CD4-positive, alpha-beta T cell (primary cell): ENCODE results near the gene TSPAN32. TPM values are rescaled to one million over a fixed set of nuclear protein-coding genes. Genes with fewer than 3 reads are reported as not detected.

Experiments
- ATAC-seq: fragments of 200-7000 bp; cut with Tn5 transposase; one replicate; pipeline ENCODE4 v1.10.0; 2022; ENCODE audit warnings: mild to moderate bottlenecking; ENCODE audit not compliant: poor library complexity
- CTCF ChIA-PET: fragments of 350-600 bp; sonication (Branson Sonifier 250); formaldehyde crosslinking; loops from one replicate; lab custom pipeline; 2021; ENCODE audit warnings: antibody characterized with exemption, inconsistent platforms; lab: Charles Lee
- POLR2A ChIA-PET: fragments of 350-600 bp; sonication (Branson Sonifier 250); formaldehyde crosslinking; loops from one replicate; lab custom pipeline; 2021; ENCODE audit warnings: antibody characterized with exemption, inconsistent platforms; lab: Charles Lee
- DNase-seq, 14 experiments: peaks; one replicate each; pipeline ENCODE4 v3.0.0-alpha.2; 2013 to 2020; ENCODE audit warnings: mixed read lengths in 2 of 14
- H3K27ac ChIP-seq, 2 donors: one replicate each; pipeline versions ENCODE4 v1.5.1 to v1.7.0; 2013; ENCODE audit warnings: low read length in 2 of 2, low read depth in 1 of 2, mild to moderate bottlenecking in 1 of 2
- H3K27me3 ChIP-seq, 2 experiments: 1 replicate in 1 of 2; 2 replicates in 1 of 2; pipeline versions ENCODE4 v1.6.1 to v1.7.0; 2013; ENCODE audit warnings: low read length in 2 of 2, control low read depth in 1 of 2, mild to moderate bottlenecking in 1 of 2, moderate library complexity in 1 of 2; ENCODE audit not compliant: insufficient read depth in 2 of 2, control insufficient read depth in 1 of 2
- H3K36me3 ChIP-seq: one replicate; pipeline ENCODE4 v1.6.1; 2013; ENCODE audit warnings: low read length, control low read depth; ENCODE audit not compliant: insufficient read depth
- H3K4me1 ChIP-seq: one replicate; pipeline ENCODE4 v1.6.1; 2013; ENCODE audit warnings: low read length, control low read depth; ENCODE audit not compliant: insufficient read depth
- H3K4me3 ChIP-seq: one replicate; pipeline ENCODE4 v1.5.1; 2013; ENCODE audit warnings: mild to moderate bottlenecking, low read length, moderate library complexity
- H3K9me3 ChIP-seq, 2 experiments: 1 replicate in 1 of 2; 2 replicates in 1 of 2; pipeline versions ENCODE4 v1.6.1 to v1.7.0; 2013; ENCODE audit warnings: low read length in 2 of 2, mild to moderate bottlenecking in 2 of 2, control low read depth in 1 of 2, moderate library complexity in 1 of 2; ENCODE audit not compliant: control insufficient read depth in 1 of 2, insufficient read depth in 1 of 2
- H3K27ac Mint-ChIP-seq: one replicate; pipeline ENCODE4 v1.8.0; 2020; ENCODE audit warnings: mixed read lengths
- H3K27me3 Mint-ChIP-seq: one replicate; pipeline ENCODE4 v1.8.0; 2021; ENCODE audit warnings: mixed read lengths
- H3K36me3 Mint-ChIP-seq: one replicate; pipeline ENCODE4 v1.8.0; 2021; ENCODE audit warnings: low read depth, mixed read lengths
- H3K4me1 Mint-ChIP-seq: one replicate; pipeline ENCODE4 v1.8.0; 2021; ENCODE audit warnings: low read depth, mixed read lengths
- H3K4me3 Mint-ChIP-seq: one replicate; pipeline ENCODE4 v1.8.0; 2020; ENCODE audit warnings: mild to moderate bottlenecking, mixed read lengths
- H3K9me3 Mint-ChIP-seq: one replicate; pipeline ENCODE4 v1.8.0; 2020; ENCODE audit warnings: mixed read lengths
- CTCF ChIP-seq: fragments of 200-600 bp; IDR thresholded peaks from one replicate; pipeline ENCODE4 v1.8.0; 2022; ENCODE audit warnings: antibody characterized with exemption, mild to moderate bottlenecking
- intact Hi-C, 2 experiments: fragments of 100-400 bp; cut with DNase I in 1 of 2; cut with micrococcal nuclease in 1 of 2; formaldehyde crosslinking; loops; one replicate each; pipeline versions ENCODE4 v1.15.1 to v1.9.0; 2023 to 2025; cut with DNase I, micrococcal nuclease
- total RNA-seq, 174 experiments: library from RNA in 2 of 174; stranded (reverse) in 2 of 174; gene quantifications; one replicate each; pipeline ENCODE4 v1.2.3 and lab custom pipeline; 2021 to 2026

TSPAN32 gene
- total RNA-seq, 2 experiments from 2014 or later: 81.8 TPM

DNA sequence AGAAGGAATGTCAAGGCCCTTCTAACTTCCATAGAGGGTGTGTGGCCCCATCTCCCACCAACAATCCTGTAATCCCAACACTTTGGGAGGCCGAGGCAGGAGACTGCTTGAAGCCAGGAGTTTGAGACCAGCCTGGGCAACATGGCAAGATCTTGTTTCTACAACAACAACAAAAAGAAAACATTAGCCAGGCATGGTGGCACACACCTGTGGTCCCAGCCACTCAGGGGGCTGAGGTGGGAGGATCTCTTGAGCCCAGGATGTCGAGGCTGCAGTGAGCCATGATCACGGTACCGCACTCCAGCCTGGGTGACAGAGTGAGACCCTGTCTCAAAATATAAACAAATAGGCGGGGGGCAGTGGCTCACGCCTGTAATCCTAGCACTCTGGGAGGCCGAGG, 16.9 kb downstream of the TSPAN32 start:
- Mint-ChIP-seq H3K9me3 (no peaks in the 10 kb centered on the region), H3K4me3 (no peak overlapping the region), H3K4me1 (peaks cover 6% of the 10 kb centered on the region), H3K36me3 (no peaks in the 10 kb centered on the region), H3K27me3 (no peaks in the 10 kb centered on the region), H3K27ac (no peak overlapping the region)
- peaks cover 2% of the 10 kb centered on the region for H3K36me3 ChIP-seq
- H3K4me1 ChIP-seq: peaks cover 20% of the 10 kb centered on the region
- no peak for TF ChIP-seq CTCF
- ChIA-PET POLR2A (interaction anchor here (1.6 kb wide), 1 partner anchor 17 kb away, joined by 5 read pairs; the partner anchor contains the start of genes C11orf21 and TSPAN32), CTCF (no interaction called here)
- no peak overlapping the region for H3K27ac ChIP-seq
- DNase-seq (no peak), ATAC-seq (no peak)
- intact Hi-C loops: no loop called here
- no peaks in the 10 kb centered on the region for H3K27me3 ChIP-seq
- peaks cover 0 to 15% of the 10 kb centered on the region in 2 experiments for H3K9me3 ChIP-seq
- no peak overlapping the region for H3K4me3 ChIP-seq

DNA sequence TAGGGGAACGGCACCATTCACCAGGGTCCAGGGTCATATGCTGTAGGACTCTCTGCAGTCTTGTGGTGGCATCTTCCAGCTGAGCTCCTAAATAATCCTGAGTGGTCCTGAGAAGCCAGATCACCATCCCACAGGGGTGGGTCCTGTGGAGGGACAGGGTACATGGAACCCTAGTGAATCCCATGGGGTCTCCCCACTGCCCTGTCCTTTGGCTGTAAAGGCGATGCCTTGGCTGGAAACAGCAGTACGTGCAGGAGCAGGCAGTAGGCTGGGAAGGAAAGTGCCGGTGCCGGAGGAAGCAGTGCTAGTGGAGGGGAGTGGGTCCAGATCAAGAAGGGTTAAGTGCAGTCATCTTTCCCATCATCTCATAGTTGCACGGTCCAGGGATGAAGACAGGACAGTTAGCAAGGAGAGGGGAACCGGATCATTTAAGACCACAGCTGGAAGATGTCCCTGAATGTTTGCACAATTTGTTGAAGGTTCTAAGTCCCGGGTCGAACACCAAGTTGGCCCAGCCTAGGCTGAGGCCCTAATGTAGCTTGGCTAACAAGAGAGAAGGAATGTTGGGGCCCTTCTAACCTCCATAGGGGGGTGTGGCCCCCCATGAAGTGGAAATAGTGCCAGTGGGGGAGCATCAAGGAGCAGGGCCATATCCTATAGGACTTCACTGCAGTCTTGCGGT, 18.1 kb downstream of the TSPAN32 start:
- CTCF ChIA-PET: no interaction called here
- peaks cover 2% of the 10 kb centered on the region for H3K36me3 ChIP-seq
- no peak overlapping the region for H3K27ac ChIP-seq
- intact Hi-C loops: no loop called here
- POLR2A ChIA-PET: interaction anchor here (1.2 to 1.3 kb wide), 2 partner anchors 9 to 17 kb away, joined by 4 to 5 read pairs; partner anchors contain the start of gene TSPAN32
- no peaks in the 10 kb centered on the region for H3K27me3 ChIP-seq
- no peaks in the 10 kb centered on the region for H3K27me3 Mint-ChIP-seq
- peaks cover 6% of the 10 kb centered on the region for H3K4me1 Mint-ChIP-seq
- TF ChIP-seq CTCF: no peak
- H3K9me3 ChIP-seq: peaks cover 0 to 15% of the 10 kb centered on the region in 2 experiments
- DNase-seq (no peak), ATAC-seq (no peak)
- H3K4me3 ChIP-seq: no peak overlapping the region
- peaks cover 7% of the 10 kb centered on the region for H3K4me1 ChIP-seq
- no peaks in the 10 kb centered on the region for H3K9me3 Mint-ChIP-seq
- H3K27ac Mint-ChIP-seq: no peak overlapping the region
- no peaks in the 10 kb centered on the region for H3K36me3 Mint-ChIP-seq
- H3K4me3 Mint-ChIP-seq: no peak overlapping the region

DNA sequence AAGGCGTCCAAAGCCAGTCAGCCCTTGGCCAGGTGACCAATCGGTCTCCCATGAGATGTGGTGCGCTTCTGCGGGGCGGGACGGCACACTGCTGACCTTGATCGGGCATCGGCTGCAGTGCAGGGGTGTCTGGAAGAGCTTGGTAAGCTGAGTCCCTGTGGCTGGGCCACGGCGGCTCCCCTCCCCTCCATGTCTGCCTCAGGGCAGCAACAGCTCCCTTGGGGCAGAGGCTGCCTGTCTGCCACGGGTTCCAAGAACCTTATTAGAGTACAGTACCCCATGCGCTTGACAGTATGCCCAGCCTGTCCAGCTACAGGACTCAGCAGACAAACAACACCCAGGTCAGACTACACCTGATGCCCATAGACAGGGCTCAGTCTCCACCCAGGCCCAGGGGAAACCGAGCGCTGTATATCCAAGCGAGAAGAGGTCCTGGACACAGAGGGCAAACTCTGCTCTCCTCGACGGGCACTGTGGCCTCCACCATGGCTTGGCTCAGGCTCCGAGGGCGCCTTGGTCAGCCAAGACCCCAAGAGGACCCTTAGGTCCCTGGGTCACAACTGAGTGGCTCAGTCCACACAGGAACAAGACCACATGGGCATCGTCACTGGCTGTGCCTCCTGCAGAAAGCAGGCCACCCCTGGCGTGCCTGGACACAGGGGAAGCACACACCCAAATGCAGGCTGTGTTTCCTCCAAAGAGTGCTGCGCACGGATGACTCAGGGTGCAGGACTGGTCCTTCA, 18.9 kb downstream of the TSPAN32 start:
- H3K27ac Mint-ChIP-seq: no peak overlapping the region
- H3K4me3 Mint-ChIP-seq: no peak overlapping the region
- no peak for TF ChIP-seq CTCF
- ATAC-seq: no peak
- H3K9me3 ChIP-seq: peaks cover 0 to 15% of the 10 kb centered on the region in 2 experiments
- no peaks in the 10 kb centered on the region for H3K27me3 Mint-ChIP-seq
- H3K4me1 ChIP-seq: peaks cover 7% of the 10 kb centered on the region
- peaks cover 2% of the 10 kb centered on the region for H3K36me3 ChIP-seq
- no peaks in the 10 kb centered on the region for H3K36me3 Mint-ChIP-seq
- intact Hi-C loops: no loop called here
- peaks cover 6% of the 10 kb centered on the region for H3K4me1 Mint-ChIP-seq
- ChIA-PET CTCF (no interaction called here), POLR2A (interaction anchor here (1.2 to 1.3 kb wide), 2 partner anchors 9 to 18 kb away, joined by 4 to 5 read pairs; partner anchors contain the start of gene TSPAN32)
- no peak overlapping the region for H3K27ac ChIP-seq
- H3K9me3 Mint-ChIP-seq: no peaks in the 10 kb centered on the region
- H3K4me3 ChIP-seq: no peak overlapping the region
- H3K27me3 ChIP-seq: no peaks in the 10 kb centered on the region
- no peak for DNase-seq
